HG02610 (cell line): ENCODE data around the gene ZNF205.
A peak's percentile ranks its signal among the peaks of the same experiment; 100 is the strongest.
"Not testable (repeated sequence)": the region's sequence is repeated elsewhere in the genome, so short reads cannot be mapped to it uniquely, and the experiment has no call there.

Experiments used
- ATAC-seq: cut with Tn5 transposase; IDR thresholded peaks from one replicate; pipeline ENCODE4 v1.9.1; 2021; ENCODE audit warnings: mild to moderate bottlenecking, moderate library complexity; ENCODE audit not compliant: unreplicated experiment

ZNF205 gene

DNA sequence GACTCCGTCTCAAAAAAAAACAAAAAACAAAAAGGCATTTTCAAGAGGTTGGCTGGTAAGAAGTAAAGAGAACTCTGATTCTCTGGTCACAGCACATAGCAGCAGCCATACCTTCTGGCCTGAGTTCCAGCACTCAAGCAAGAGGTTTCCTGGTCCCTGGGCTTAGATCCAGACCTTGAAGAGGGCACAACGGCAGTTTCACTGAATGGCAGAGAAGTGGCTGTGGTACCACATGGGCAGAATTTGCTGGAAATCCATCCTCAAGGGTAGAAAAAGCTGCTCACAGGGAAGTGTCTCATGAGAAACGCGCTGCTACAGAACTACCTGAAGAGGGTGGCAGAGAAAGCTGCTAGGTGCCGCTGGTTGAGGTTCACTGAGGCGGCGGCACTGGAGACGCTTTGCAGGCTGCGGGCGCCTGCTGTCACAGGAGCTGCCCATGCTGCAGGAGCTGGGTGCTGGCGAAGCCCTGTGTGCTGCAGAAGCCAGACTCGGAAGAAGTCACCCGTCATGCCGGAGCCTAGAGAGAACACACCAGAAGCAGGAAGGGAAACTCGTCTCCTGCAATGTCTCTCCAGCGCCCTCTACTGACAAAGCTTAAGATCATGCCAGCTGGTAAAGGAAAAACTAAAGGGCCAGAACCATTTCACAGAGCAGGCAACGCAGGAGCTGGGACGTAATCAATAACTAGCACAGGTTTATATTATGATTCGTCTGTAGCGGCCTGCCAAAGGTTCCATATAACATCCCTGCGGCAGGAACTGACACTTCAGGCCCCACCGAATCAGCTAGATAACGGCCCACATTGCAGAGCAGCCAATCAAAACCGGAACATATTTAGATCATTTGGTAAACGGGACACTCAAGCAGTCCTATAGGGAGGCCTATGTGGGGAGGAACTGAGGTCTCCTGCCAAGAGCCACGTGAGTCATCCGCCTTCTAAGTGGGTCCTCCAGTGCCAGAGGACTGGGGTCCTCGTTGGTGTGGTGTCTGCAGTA lies 17.0 kb downstream of the ZNF205 start:
- peak; percentile 37 for ATAC-seq

DNA sequence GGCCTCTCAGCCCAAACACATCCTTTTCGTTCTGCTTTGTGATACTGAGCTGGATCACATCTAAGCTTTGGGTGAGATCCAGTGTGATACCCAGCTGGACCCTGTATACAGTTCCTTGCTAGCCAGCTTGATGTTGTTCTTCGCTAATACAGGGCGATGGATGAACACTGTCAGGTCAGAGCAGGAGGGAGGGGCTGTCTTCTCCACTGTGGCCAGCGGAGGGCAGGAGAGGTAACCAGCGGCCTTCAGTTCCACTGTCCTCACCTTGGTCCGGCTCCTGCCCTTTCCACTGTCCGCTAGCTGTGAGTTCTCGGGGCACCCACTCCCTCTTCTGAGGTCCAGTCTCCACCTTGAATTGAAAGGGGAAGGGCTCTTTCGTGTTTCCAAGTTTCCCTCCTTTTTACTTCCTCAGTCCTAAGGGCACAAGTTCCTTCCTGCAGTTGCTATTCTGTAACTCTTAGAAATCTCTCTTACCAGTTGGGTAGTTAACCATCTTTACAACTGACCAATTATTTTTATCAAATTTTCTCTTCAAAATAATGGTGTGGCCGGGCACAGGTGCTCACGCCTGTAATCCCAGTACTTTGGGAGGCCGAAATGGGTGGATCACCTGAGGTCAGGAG lies 19.5 kb downstream of the ZNF205 start:
- ATAC-seq, result no peak

DNA sequence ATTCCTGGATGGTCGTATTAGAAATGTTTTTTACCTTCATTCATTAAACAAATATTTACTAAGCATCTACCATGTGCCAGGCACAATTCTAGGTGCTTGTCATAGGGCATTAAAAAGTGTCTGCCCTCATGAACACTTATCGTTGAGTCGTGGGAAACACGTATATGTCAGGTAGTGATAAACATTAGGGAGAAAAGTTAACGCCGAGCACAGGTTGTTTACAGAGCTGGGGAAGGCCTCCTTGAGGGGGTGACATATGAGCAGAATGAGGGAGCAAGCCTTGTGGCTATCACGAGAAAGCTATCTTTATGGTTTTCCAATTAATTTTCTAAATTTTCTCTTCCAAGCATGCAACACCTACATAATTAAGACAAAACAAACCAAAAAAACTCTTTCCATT lies 21.5 kb downstream of the ZNF205 start:
- no peak for ATAC-seq

DNA sequence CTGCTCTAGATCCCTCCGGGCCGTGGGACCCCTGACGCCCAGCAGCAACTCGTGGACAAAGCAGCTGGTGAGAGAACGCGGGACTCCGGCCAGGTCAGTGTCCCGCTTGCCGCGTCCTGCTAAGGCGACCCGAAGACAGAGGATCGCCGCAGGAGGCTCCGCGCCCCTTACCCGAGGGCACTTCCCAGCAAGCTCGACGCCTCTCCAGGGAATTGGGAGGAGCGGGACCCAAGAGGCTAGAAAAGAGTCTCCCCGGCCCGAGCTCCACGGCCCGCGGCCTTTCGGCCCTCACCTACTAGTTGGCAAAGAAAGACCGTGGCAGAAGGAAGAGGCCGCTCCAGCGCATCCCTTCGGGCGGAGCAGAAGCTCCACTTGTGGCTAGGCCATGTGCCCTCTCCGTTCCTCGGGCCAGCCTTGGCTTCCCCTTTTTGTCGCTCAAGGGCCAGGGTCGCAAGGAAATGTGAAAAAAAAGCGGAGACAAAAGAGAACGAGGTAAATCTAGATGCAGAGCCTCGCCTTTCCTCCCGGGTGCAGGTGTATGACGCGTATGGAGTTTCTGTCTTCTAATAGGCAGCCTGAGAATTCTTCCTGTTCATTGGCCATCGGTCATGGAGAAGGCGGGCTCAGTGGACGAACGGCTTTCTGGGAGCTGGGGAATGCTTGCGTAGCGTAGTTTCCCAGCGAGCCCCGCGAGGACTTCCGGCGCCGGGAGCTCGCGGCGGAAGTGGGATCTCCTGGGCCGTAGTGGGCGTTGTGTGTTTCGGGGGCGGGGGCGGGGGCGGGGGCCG lies 22.1 kb downstream of the ZNF205 start, which contains the start of gene ZNF213:
Gene ZNF213, plus strand, starts transcription at position 692 of the 788 bp plus-strand sequence. CDS start 2,252 bp downstream, outside the sequence.
- peak; percentile 84 for ATAC-seq

DNA sequence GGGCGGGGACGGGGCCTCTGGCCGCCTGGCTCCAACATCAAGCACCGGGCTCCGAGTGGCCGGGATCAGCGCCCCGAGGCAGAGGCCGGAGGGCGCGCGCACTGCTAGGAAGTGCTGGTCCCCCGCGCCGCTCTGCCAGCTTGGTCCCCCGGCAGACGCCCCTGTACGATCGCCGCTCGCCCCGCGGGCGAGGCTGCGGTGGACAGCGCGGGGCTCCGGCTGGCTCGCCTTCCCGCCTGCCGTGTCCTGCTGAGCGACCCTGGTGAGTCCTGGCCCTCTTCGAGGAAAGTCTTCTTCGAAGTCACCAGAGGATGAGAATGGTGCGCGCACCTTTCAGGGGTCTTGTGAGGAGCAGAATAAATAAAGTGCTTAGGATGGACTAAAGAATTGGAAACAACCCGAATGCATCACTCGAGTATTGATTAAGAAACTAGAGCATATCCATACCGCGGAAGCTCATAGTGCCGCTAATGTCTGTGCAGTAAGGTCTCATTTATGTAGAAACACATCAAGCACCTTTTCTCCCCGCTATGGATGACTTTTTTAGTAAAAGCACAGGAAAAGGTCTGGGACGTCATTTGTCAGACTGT lies 22.8 kb downstream of the ZNF205 start:
- ATAC-seq, result peak; percentile 23

DNA sequence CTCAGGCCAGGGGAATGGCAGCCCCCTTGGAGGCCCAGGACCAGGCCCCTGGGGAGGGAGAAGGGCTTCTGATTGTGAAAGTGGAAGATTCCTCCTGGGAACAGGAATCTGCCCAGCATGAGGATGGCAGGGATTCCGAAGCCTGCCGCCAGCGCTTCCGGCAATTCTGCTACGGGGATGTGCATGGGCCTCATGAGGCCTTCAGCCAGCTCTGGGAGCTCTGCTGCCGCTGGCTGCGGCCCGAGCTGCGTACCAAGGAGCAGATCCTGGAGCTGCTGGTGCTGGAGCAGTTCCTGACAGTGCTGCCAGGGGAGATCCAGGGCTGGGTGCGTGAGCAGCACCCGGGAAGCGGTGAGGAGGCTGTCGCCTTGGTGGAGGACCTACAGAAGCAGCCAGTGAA lies 24.9 kb downstream of the ZNF205 start:
- ATAC-seq, result no peak

DNA sequence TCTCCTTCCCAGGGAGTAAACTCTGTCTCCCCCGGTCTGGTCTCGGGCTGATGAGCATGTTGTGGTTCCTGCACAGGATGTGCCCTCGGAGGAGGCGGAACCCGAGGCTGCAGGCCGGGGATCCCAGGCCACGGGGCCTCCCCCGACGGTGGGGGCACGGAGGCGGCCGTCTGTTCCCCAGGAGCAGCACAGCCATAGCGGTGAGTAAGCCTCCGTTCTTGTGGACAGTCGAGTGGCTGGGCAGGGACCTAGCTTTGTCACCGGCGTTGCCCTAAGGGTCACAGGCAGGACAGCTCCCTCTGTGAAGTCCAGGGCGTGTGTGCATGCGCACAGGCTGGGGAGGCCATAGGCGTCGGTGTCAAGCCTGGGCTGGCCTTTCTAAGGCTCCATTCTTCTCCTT lies 26.0 kb downstream of the ZNF205 start:
- no peak for ATAC-seq

DNA sequence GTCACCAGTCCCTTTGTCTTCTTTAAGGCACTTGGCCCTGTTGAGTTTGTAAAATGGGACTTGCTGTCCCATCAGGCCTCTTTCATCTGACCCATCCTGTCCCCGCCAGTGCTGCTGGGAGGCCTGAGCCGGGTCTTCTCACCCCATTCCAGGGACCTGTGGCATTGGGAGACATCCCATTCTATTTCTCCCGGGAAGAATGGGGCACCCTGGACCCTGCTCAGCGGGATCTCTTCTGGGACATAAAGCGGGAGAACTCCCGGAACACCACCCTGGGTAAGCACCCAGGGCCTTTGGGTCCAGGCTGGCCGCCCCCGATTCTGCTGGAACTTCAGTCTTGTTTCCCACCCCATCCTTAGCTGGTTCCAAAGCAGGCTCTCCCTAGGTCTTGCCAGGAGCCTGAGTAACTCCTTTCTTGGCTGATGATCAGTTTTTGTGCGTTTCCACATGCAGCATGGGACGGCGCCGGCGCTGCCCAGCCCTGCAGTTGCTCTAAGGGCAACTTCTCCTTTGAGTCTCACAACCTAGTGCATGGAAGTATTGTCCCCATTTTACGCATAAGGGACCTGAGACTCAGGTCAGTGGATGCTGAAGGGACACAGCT lies 26.5 kb downstream of the ZNF205 start:
- ATAC-seq, result no peak

DNA sequence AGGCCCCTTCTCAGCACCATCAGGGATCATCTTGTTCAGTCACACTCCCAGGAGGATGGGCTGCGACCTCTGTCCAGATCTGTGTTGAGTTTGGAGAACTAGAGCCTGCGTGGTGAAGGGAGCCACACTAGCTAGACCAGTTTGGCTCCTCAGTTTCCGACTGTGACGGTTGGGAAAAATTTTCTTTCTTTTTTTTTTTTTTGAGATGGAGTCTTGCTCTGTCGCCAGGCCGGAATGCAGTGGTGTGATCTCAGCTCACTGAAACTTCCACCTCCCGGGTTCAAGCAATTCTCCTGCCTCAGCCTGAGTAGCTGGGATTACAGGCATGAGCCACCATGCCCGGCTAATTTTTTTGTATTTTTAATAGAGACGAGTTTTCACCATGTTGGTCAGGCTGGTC lies 27.2 kb downstream of the ZNF205 start:
- ATAC-seq, result not testable (repeated sequence)

DNA sequence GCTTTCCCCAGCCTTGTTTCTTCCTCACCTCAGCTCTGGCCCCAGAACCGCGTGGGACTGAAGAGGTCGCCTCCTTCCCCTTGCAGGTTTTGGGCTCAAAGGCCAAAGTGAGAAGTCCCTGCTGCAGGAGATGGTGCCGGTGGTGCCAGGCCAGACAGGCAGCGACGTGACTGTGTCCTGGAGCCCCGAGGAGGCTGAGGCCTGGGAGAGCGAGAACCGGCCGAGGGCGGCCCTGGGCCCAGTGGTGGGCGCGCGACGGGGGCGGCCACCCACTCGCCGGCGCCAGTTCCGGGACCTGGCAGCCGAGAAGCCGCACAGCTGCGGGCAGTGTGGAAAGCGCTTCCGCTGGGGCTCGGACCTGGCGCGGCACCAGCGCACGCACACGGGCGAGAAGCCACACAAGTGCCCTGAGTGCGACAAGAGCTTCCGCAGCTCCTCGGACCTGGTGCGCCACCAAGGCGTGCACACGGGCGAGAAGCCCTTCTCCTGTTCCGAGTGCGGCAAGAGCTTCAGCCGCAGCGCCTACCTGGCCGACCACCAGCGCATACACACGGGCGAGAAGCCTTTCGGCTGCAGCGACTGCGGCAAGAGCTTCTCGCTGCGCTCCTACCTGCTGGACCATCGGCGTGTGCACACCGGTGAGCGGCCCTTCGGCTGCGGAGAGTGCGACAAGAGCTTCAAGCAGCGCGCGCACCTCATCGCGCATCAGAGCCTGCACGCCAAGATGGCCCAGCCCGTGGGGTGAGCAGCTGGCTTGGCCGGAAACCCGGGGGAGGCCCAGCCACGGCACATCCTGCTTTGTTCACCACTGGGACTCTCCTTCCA lies 28.4 kb downstream of the ZNF205 start:
- ATAC-seq, result no peak

DNA sequence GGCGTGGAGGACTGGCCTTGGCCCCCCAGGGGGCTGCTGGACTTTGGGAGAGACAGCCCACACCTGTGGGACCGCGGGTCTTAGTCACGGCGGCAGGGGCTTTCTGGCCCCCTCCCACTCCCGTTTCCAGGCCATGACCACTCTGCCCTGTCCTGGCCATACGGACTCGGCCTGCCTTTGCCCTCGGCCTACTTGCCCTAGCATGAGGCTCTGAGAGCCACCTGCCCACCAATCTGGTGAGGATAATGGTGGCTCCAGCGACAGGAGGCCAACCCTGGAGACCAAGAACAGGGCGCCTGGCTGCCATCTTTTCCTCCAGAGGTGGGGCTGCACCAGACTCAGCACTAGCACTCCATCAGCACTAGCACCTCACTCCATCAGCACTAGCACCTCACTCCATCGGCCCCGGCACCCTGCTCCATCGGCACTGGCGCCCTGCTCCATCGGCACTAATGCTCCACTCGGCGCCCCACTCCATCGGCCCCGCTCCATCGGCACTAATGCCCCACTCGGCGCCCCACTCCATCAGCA lies 29.5 kb downstream of the ZNF205 start:
- no peak for ATAC-seq

DNA sequence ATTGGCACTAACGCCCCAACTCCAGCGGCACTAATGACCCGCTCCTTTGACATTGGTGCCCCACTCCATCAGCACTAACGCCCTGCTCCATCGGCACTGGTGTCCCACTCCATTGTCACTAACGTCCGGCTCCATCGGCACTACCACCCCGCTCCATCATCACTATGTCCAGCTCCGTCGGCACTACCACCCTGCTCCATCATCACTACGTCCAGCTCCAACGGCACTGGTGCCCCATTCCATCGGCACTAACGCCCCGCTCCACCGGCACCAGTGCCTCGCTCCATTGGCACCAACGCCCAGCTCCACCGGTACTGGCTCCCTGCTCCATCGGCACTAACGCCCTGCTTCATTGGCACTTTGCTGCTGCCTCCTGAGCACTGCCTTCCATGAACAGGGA lies 29.9 kb downstream of the ZNF205 start:
- ATAC-seq, result no peak

DNA sequence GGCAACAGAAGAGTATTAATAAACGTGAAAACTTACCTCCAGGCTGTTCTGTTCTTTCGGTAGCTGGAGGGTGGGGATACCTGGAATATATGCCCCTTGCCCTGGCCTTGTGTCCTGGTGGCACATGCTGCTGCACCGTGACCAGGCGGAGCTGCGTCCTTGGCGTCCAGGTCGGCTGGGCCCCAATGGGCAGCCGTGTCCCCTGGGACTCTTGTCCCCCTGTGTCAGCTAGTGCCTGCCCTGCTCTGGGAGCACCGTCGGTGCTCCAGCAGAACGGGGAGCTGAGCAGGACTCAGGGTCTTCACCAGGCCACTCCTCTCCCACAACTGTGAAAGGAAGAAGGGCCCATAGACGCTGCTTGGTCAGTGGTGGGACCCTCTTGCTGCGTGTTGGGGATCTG lies 30.4 kb downstream of the ZNF205 start:
- no peak for ATAC-seq

DNA sequence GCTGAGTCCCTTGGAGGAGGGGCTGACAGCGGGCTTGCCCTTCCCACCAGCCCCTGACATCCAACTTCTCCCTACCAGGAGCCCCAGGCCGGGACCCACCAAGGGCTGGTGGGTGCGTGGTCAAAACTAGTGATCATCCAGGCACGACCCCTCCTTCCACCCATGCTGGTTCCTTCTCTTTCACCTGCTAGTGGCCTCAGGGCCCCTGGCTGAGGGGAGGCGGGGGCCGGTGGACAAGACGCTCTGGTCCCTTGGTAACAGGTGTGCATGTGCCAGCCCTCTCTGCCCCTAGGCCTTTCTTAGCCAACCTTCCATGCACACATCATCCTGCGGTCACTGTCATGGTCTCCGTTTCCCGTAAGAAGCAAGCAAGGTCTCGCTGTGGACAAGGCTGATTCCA lies 30.8 kb downstream of the ZNF205 start:
- ATAC-seq, result no peak

DNA sequence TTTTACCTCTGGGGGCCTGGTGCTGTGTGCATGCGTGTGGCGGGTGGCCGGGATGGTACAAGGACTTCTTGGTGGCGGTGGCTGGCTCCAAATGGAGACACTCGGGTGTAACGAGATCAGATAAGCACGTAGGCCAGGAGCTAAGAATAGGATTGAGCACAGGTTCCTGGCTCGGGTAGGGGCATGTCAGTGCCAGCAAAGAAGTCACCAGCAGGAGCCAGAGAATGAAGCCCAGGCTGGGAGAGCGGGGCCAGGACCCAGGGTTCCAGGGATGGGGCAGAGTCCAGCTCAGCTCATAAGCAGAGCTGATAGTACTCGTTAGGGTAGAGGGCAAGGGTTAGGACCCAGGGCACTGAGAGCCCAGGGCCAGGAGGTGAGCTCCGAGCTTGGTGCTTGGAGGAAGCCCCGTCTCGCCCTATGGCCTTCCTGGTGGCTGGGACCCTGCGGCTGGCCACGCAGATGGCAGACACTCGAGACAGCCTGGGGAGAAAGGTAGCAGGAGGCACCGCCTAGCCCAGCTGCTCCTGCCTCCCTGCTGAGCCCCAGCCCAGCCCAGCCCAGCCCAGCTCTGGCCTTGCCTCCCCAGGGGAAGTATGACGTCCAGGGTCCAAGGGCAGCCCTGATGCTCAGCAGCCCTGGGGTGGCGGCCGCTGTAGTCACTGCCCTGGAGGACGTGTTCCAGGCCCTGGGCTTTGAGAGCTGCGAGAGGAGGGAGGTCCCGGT lies 31.4 kb downstream of the ZNF205 start:
- ATAC-seq, result no peak

DNA sequence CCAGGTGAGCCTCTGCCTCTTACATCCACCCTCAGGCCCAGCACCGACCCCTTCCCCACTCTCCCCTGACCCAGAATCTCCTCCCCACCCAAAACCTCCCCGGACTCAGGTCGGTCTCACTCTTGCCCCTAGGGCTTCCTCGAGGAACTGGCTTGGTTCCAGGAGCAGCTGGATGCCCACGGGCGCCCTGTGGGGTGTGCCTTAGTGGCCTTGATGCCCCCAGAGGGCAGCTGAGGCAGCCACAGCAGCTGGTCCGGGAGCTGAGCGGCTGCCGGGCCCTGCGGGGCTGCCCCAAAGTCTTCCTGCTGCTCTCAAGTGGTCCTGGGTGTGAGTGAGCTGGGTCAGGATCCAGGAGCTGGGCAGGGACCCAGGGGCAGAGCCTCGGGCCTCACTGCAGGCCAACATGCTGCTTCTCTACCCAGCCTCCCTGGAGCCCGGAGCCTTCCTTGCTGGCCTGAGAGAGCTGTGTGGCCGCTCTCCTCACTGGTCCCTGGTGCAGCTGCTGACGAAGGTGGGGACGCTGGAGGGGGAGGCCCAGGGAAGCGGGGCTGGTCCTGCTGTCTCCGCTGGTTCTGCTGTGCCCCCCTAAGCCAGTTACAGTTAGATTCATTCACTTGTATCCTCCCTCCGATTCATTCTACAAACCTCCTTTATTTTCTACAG lies 32.1 kb downstream of the ZNF205 start:
- ATAC-seq, result no peak

DNA sequence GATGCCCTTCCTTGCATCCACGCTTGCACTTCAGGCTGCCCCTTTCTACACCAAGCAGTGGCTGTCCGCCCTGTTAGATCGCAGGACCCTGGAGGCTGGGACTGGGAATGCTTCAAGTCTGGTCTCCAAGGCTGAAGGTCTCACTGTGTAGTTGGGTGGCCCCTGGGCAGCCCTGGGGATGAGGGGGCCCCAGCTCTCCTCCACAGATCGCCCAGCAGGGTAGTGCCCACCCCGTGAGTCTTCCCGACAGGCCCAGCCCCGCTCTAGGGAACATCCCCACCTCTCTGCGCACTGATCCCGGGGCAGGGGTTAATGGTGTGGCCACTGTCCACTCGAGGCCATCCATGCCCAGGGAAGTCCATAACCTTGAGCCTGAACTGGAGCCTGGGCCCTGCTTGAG lies 32.8 kb downstream of the ZNF205 start:
- ATAC-seq, result no peak

DNA sequence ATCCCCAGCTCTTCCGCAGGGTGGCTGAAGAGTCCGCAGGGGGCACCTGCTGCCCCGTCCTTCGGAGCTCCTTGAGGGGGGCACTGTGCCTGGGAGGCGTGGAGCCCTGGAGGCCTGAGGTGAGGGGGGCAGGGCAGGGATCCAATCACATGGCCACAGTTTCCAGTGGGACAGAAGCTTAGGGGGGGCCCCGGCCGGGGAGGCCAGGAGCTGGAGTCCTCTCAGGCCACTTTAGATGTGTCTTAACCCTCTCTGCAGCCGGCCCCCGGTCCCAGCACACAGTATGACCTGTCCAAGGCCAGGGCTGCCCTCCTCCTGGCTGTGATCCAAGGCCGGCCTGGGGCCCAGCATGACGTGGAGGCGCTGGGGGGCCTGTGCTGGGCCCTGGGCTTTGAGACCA lies 33.3 kb downstream of the ZNF205 start:
- ATAC-seq, result no peak
